IMR-90 (cell line): Measurements from ENCODE around the gene FAM114A2. TPM values are rescaled to one million over a fixed set of nuclear protein-coding genes. Genes with fewer than 3 reads are reported as not detected.

Experiments
- ATAC-seq: fragments of 200-7000 bp; cut with Tn5 transposase; 2 replicates; pipeline ENCODE4 v1.9.1; 2020; ENCODE audit warnings: low read depth, mild to moderate bottlenecking, moderate library complexity
- BruUV-seq: library from RNA; stranded (reverse); fragments of 400-500 nt; replicated peaks from 2 replicates; lab custom pipeline; 2021; lab: Mats Ljungman, UMichigan
- CTCF ChIA-PET: fragments of 300-600 bp; formaldehyde crosslinking; extraction: SDS; loops from one replicate; lab custom pipeline; 2021; ENCODE audit warnings: antibody characterized with exemption; lab: Yijun Ruan, JAX
- POLR2A ChIA-PET: fragments of 300-600 bp; sonication (Branson Sonifier 250); formaldehyde crosslinking; loops from one replicate; lab custom pipeline; 2022; ENCODE audit warnings: antibody characterized with exemption; ENCODE audit not compliant: unreplicated experiment; lab: Charles Lee
- DNase-seq: peaks from one replicate; pipeline ENCODE4 v3.0.0; 2013
- H2AFZ ChIP-seq: replicated peaks from 2 replicates; pipeline ENCODE3; 2013; ENCODE audit warnings: low read length, mild to moderate bottlenecking; ENCODE audit not compliant: poor library complexity
- H2AK5ac ChIP-seq: 2 replicates; pipeline ENCODE4 v1.6.1; 2013; ENCODE audit warnings: low read depth, low read length, inconsistent platforms
- H2AK9ac ChIP-seq: replicated peaks from 2 replicates; pipeline ENCODE3; 2013; ENCODE audit warnings: mild to moderate bottlenecking, low read depth, low read length, moderate library complexity; ENCODE audit not compliant: poor library complexity
- H2BK120ac ChIP-seq: 2 replicates; pipeline ENCODE4 v1.6.1; 2013; ENCODE audit warnings: low read depth, low read length, inconsistent platforms
- H2BK15ac ChIP-seq: 3 replicates; pipeline ENCODE4 v1.6.1; 2013; ENCODE audit warnings: low read depth, low read length, inconsistent platforms
- H2BK20ac ChIP-seq: 2 replicates; pipeline ENCODE4 v1.6.1; 2013; ENCODE audit warnings: low read depth, mild to moderate bottlenecking, inconsistent platforms, low read length, moderate library complexity
- H2BK5ac ChIP-seq: 2 replicates; pipeline ENCODE4 v1.6.1; 2013; ENCODE audit warnings: mild to moderate bottlenecking, low read depth, low read length, inconsistent platforms; ENCODE audit not compliant: poor library complexity, severe bottlenecking
- H3K14ac ChIP-seq: replicated peaks from 2 replicates; pipeline ENCODE4 v1.6.1; 2013; ENCODE audit warnings: low read depth, low read length, inconsistent platforms
- H3K18ac ChIP-seq: 2 replicates; pipeline ENCODE4 v1.6.1; 2013; ENCODE audit warnings: low read depth, low read length, control low read depth
- H3K23ac ChIP-seq: 2 replicates; pipeline ENCODE4 v1.6.1; 2013; ENCODE audit warnings: low read depth, low read length, inconsistent platforms
- H3K27ac ChIP-seq: 2 replicates; pipeline ENCODE4 v1.5.1; 2013; ENCODE audit warnings: mild to moderate bottlenecking, control low read depth, low read length; ENCODE audit not compliant: insufficient read depth
- H3K27me3 ChIP-seq: 2 replicates; pipeline ENCODE4 v1.6.1; 2013; ENCODE audit warnings: low read length; ENCODE audit not compliant: control insufficient read depth, insufficient read depth
- H3K36me3 ChIP-seq: 2 replicates; pipeline ENCODE4 v1.6.1; 2013; ENCODE audit warnings: low read length, mixed read lengths; ENCODE audit not compliant: control insufficient read depth, insufficient read depth
- H3K4ac ChIP-seq: 2 replicates; pipeline ENCODE4 v1.6.1; 2013; ENCODE audit warnings: low read depth, low read length, inconsistent platforms
- H3K4me1 ChIP-seq: 2 replicates; pipeline ENCODE4 v1.6.1; 2013; ENCODE audit warnings: low read length, mixed read lengths; ENCODE audit not compliant: control insufficient read depth, insufficient read depth
- H3K4me2 ChIP-seq: 2 replicates; pipeline ENCODE4 v1.6.1; 2013; ENCODE audit warnings: low read depth, mild to moderate bottlenecking, control low read depth, low read length, moderate library complexity
- H3K4me3 ChIP-seq: 2 replicates; pipeline ENCODE4 v1.5.1; 2013; ENCODE audit warnings: low read depth, mild to moderate bottlenecking, control low read depth, low read length, moderate library complexity; ENCODE audit not compliant: insufficient read depth
- H3K56ac ChIP-seq: 2 replicates; pipeline ENCODE4 v1.6.1; 2013; ENCODE audit warnings: low read length, inconsistent platforms; ENCODE audit not compliant: insufficient read depth; ENCODE audit errors: extremely low read depth
- H3K79me1 ChIP-seq, 2 experiments: 2 replicates each; pipeline ENCODE4 v1.6.1; 2013; ENCODE audit warnings: low read length in 2 of 2, inconsistent platforms in 1 of 2, low read depth in 1 of 2
- H3K9ac ChIP-seq: 2 replicates; pipeline ENCODE4 v1.6.1; 2013; ENCODE audit warnings: low read depth, low read length, control low read depth
- H3K9me1 ChIP-seq: 2 replicates; pipeline ENCODE4 v1.6.1; 2013; ENCODE audit warnings: low read length, inconsistent platforms; ENCODE audit not compliant: insufficient read depth
- H3K9me3 ChIP-seq: 2 replicates; pipeline ENCODE4 v1.6.1; 2013; ENCODE audit warnings: low read length; ENCODE audit not compliant: control insufficient read depth, insufficient read depth
- H4K20me1 ChIP-seq: 2 replicates; pipeline ENCODE4 v1.6.1; 2013; ENCODE audit warnings: low read length, inconsistent platforms; ENCODE audit not compliant: insufficient read depth
- H4K5ac ChIP-seq: 2 replicates; pipeline ENCODE4 v1.6.1; 2013; ENCODE audit warnings: mild to moderate bottlenecking, low read depth, low read length, control low read depth
- H4K8ac ChIP-seq, 2 experiments: 2 replicates each; pipeline ENCODE4 v1.6.1; 2013; ENCODE audit warnings: low read depth in 2 of 2, low read length in 2 of 2, control low read depth in 1 of 2, inconsistent platforms in 1 of 2
- H4K91ac ChIP-seq: 2 replicates; pipeline ENCODE4 v1.6.1; 2013; ENCODE audit warnings: low read depth, low read length, inconsistent platforms; ENCODE audit not compliant: insufficient read depth
- CEBPB ChIP-seq: IDR thresholded peaks from 2 replicates; pipeline ENCODE4 v1.6.1; 2012; ENCODE audit warnings: low read depth, low read length, improper control_type of control experiment
- CHD1 ChIP-seq: IDR thresholded peaks from 2 replicates; pipeline ENCODE4 v1.6.1; 2012; ENCODE audit warnings: low read depth, low read length, improper control_type of control experiment
- CTCF ChIP-seq: conservative IDR thresholded peaks from 2 replicates; pipeline ENCODE4 v1.5.1; 2012; ENCODE audit warnings: mild to moderate bottlenecking, low read depth, low read length, improper control_type of control experiment
- ELK1 ChIP-seq: fragments of 150-350 bp; IDR thresholded peaks from 2 replicates; pipeline ENCODE4 v1.6.1; 2016; ENCODE audit warnings: low read depth, mild to moderate bottlenecking, low read length, moderate library complexity, borderline replicate concordance
- FOS ChIP-seq: fragments of 150-350 bp; IDR thresholded peaks from 2 replicates; pipeline ENCODE4 v1.6.1; 2016; ENCODE audit warnings: low read depth, low read length
- MAFK ChIP-seq: IDR thresholded peaks from 2 replicates; pipeline ENCODE4 v1.6.1; 2012; ENCODE audit warnings: low read depth, low read length, improper control_type of control experiment
- MAZ ChIP-seq: IDR thresholded peaks from 2 replicates; pipeline ENCODE4 v1.6.1; 2012; ENCODE audit warnings: low read depth, mild to moderate bottlenecking, low read length, improper control_type of control experiment, moderate library complexity, borderline replicate concordance
- MXI1 ChIP-seq: IDR thresholded peaks from 2 replicates; pipeline ENCODE4 v1.6.1; 2012; ENCODE audit warnings: low read depth, mild to moderate bottlenecking, low read length, moderate library complexity, borderline replicate concordance
- NFE2L2 ChIP-seq: fragments of 150-350 bp; IDR thresholded peaks from 2 replicates; pipeline ENCODE4 v1.6.1; 2016; ENCODE audit warnings: low read depth, mild to moderate bottlenecking, low read length
- POLR2A ChIP-seq: IDR thresholded peaks from 2 replicates; pipeline ENCODE4 v1.6.1; 2012; ENCODE audit warnings: mild to moderate bottlenecking, low read depth, low read length
- RAD21 ChIP-seq: IDR thresholded peaks from 2 replicates; pipeline ENCODE4 v1.6.1; 2012; ENCODE audit warnings: low read length, improper control_type of control experiment
- RCOR1 ChIP-seq: IDR thresholded peaks from 2 replicates; pipeline ENCODE4 v1.6.1; 2012; ENCODE audit warnings: mild to moderate bottlenecking, low read length, improper control_type of control experiment; ENCODE audit not compliant: insufficient replicate concordance
- RFX5 ChIP-seq: IDR thresholded peaks from 2 replicates; pipeline ENCODE4 v1.8.0; 2012; ENCODE audit warnings: low read depth, mild to moderate bottlenecking, low read length, moderate library complexity
- WGBS, 2 experiments: methylation state at CpG; one replicate each; pipeline versions ENCODE4 v1.1.5 to v1.1.7; 2013; ENCODE audit warnings: missing lambda C conversion rate in 2 of 2; ENCODE audit not compliant: insufficient read length in 1 of 2; ENCODE audit errors: extremely low coverage in 2 of 2; 5-methylcytosine and 5-hydroxymethylcytosine counted together
- dilution Hi-C: fragments of 300-500 bp; cut with HindIII; formaldehyde crosslinking; loops from one replicate; pipeline ENCODE4 v1.14.3; 2018; ENCODE audit warnings: low sequenced_read_pairs; ENCODE audit not compliant: unreplicated experiment
- in situ Hi-C: fragments of 300-500 bp; cut with MboI; formaldehyde crosslinking; loops from 3 replicates; pipeline ENCODE4 v1.14.3; 2019; ENCODE audit warnings: low sequenced_read_pairs, inconsistent platforms, mixed read lengths
- intact Hi-C: fragments of 100-400 bp; cut with micrococcal nuclease; formaldehyde crosslinking; loops from 2 replicates; pipeline ENCODE4 v1.10.0; 2022
- polyA plus RNA-seq, 3 experiments: library from polyadenylated mRNA; depleted of rRNA; stranded (reverse); fragments of >200 nt; gene quantifications; 2 replicates each; pipeline ENCODE4 v1.2.3, GENCODE V29; 2012; ENCODE audit warnings: low replicate concordance in 1 of 3
- total RNA-seq: library from RNA; depleted of rRNA; stranded (reverse); fragments of >200 nt; gene quantifications from 2 replicates; pipeline ENCODE4 v1.2.3, GENCODE V29; 2012

Gene FAM114A2
- total and polyA plus RNA-seq, 2 of the 4 experiments (the other 2 are of a cell fraction): 13.2 to 41.2 TPM

- ChIA-PET POLR2A (no interaction called here), CTCF (no interaction called here)
- H2AFZ ChIP-seq: no peak overlapping the region
- H2BK15ac ChIP-seq: no peak overlapping the region
- H3K9me3 ChIP-seq: no peaks in the 10 kb centered on the region
- no peaks in the 10 kb centered on the region; the same call in 1 of the 2 replicates for H4K20me1 ChIP-seq
- no peak overlapping the region for H4K91ac ChIP-seq
- no peak overlapping the region for H3K18ac ChIP-seq
- H4K8ac ChIP-seq: no peak overlapping the region
- H2AK5ac ChIP-seq: no peak overlapping the region
- ATAC-seq: no peak
- dilution Hi-C loops (no loop called here), in situ Hi-C loops (no loop called here), intact Hi-C loops (no loop called here)
- H3K36me3 ChIP-seq: peaks cover 1% of the 10 kb centered on the region; the same call in 1 of the 2 replicates
- no peak for DNase-seq
- H3K4me2 ChIP-seq: no peak overlapping the region
- H2BK120ac ChIP-seq: no peak overlapping the region
- H3K79me1 ChIP-seq: peaks cover 40 to 51% of the 10 kb centered on the region in 2 experiments
- H3K27me3 ChIP-seq: no peaks in the 10 kb centered on the region
- H2BK20ac ChIP-seq: no peak overlapping the region
- no peak overlapping the region for H3K27ac ChIP-seq
- no peak for TF ChIP-seq RCOR1
- TF ChIP-seq POLR2A: no peak
- TF ChIP-seq MXI1: no peak
- TF ChIP-seq CTCF: no peak
- no peak for TF ChIP-seq RFX5
- TF ChIP-seq NFE2L2: no peak
- no peak for TF ChIP-seq CHD1
- TF ChIP-seq MAFK: no peak
- no peak for TF ChIP-seq CEBPB
- TF ChIP-seq FOS: no peak
- no peak for TF ChIP-seq ELK1
- TF ChIP-seq MAZ: no peak
- no peak for TF ChIP-seq RAD21
- BruUV-seq: no TSS peak
- H3K4me3 ChIP-seq: no peak overlapping the region
- no peak overlapping the region for H2AK9ac ChIP-seq
- H3K4ac ChIP-seq: no peak overlapping the region
- no peak overlapping the region for H3K14ac ChIP-seq
- H4K5ac ChIP-seq: no peak overlapping the region
- no peak overlapping the region for H3K9ac ChIP-seq
- H3K9me1 ChIP-seq: no peaks in the 10 kb centered on the region; the same call in 1 of the 2 replicates
- H2BK5ac ChIP-seq: no peak overlapping the region
- no CpG with 5 or more reads among the region's 2 CpGs for WGBS, 2 experiments
- no peak overlapping the region for H3K56ac ChIP-seq
- H3K23ac ChIP-seq: no peak overlapping the region
- no peaks in the 10 kb centered on the region for H3K4me1 ChIP-seq
Observed at GRCh38 chr5:154042766-154043165, 4.1 kb upstream of the FAM114A2 start.
